Nephron (organoid): ENCODE measurements around the gene ATL1.

Experiments
- H3K27ac Mint-ChIP-seq, 3 experiments: 2 replicates each; pipeline ENCODE4 v1.8.0; 2020; ENCODE audit warnings: mixed read lengths in 3 of 3, mild to moderate bottlenecking in 2 of 3, moderate library complexity in 1 of 3
- H3K27me3 Mint-ChIP-seq: 2 replicates; pipeline ENCODE4 v1.8.0; 2021; ENCODE audit warnings: low read depth, mild to moderate bottlenecking, moderate library complexity, mixed read lengths
- H3K36me3 Mint-ChIP-seq: 2 replicates; pipeline ENCODE4 v1.8.0; 2020; ENCODE audit warnings: low read depth, mixed read lengths
- H3K4me1 Mint-ChIP-seq: 2 replicates; pipeline ENCODE4 v1.8.0; 2020; ENCODE audit warnings: mixed read lengths
- H3K4me3 Mint-ChIP-seq, 3 experiments: 2 replicates each; pipeline ENCODE4 v1.8.0; 2020; ENCODE audit warnings: mild to moderate bottlenecking in 3 of 3, mixed read lengths in 3 of 3, moderate library complexity in 2 of 3
- H3K9me3 Mint-ChIP-seq: 2 replicates; pipeline ENCODE4 v1.8.0; 2020; ENCODE audit warnings: mixed read lengths
- TF ChIP-seq, protein P1 (sequence below), 3 experiments: fragments of 200-600 bp; sonication (generic); IDR thresholded peaks; one replicate each; pipeline ENCODE4 v1.5.0; 2021; ENCODE audit warnings: antibody characterized with exemption in 3 of 3; ENCODE audit not compliant: unreplicated experiment in 3 of 3

ATL1 gene

DNA sequence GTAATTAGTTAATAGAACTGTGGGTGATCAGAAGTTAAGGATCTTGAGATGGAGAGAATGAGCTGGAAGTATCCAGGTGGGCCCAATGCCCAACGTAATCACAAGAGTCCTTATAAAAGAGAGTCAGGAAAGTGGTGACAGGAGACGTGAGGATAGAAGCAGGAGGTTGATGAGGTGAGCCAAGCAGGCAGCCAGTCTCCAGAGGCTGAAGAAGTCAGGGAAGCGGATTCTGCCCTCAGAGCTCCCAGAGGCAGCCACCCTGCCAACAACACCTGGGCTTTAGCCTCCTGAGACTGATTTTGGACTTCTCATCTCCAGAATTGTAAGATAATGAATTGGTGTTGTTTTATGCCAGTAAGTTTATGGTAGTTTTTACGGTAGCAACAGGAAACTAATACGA, 118.2 kb downstream of the ATL1 start:
- TF ChIP-seq, protein P1, sequence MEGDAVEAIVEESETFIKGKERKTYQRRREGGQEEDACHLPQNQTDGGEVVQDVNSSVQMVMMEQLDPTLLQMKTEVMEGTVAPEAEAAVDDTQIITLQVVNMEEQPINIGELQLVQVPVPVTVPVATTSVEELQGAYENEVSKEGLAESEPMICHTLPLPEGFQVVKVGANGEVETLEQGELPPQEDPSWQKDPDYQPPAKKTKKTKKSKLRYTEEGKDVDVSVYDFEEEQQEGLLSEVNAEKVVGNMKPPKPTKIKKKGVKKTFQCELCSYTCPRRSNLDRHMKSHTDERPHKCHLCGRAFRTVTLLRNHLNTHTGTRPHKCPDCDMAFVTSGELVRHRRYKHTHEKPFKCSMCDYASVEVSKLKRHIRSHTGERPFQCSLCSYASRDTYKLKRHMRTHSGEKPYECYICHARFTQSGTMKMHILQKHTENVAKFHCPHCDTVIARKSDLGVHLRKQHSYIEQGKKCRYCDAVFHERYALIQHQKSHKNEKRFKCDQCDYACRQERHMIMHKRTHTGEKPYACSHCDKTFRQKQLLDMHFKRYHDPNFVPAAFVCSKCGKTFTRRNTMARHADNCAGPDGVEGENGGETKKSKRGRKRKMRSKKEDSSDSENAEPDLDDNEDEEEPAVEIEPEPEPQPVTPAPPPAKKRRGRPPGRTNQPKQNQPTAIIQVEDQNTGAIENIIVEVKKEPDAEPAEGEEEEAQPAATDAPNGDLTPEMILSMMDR (IDR thresholded peaks at IDR 0.05; ENCODE audit: unreplicated experiment in 3 of 3) = no peak
- no peak overlapping the region for H3K4me3 Mint-ChIP-seq
- no peak overlapping the region for H3K27ac Mint-ChIP-seq
- no peaks in the 10 kb centered on the region for H3K36me3 Mint-ChIP-seq
- no peaks in the 10 kb centered on the region for H3K4me1 Mint-ChIP-seq
- H3K9me3 Mint-ChIP-seq = peaks cover 8% of the 10 kb centered on the region
- H3K27me3 Mint-ChIP-seq = no peaks in the 10 kb centered on the region

DNA sequence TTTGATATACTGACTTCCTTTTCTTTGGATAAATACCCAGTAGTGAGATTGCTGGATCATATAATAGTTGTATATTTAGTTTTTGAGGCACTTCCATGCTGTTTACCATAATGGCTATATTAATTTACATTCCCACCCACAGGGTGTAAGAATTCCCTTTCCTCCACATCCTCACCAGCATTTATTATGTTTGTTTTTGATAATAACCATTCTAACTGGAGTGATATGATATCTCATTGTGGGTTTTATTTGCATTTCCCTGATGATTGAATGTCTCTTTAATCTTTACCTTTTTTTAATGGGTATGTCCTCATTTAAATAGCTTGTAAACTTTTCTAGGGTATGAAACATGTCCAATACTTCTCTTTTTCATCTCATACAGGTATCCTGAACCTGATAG, 119.7 kb downstream of the ATL1 start:
- Mint-ChIP-seq H3K4me3 (no peak overlapping the region), H3K27ac (no peak overlapping the region), H3K27me3 (peaks cover 7% of the 10 kb centered on the region), H3K4me1 (no peaks in the 10 kb centered on the region), H3K9me3 (peaks cover 8% of the 10 kb centered on the region), H3K36me3 (no peaks in the 10 kb centered on the region)
- TF ChIP-seq, protein P1 (IDR thresholded peaks at IDR 0.05; ENCODE audit: unreplicated experiment in 3 of 3) = no peak
